Measurements from ENCODE around the gene UNC45A. TPM values are rescaled to one million over a fixed set of nuclear protein-coding genes. Genes with fewer than 3 reads are reported as not detected.

Gene UNC45A
- total and polyA plus RNA-seq, 2 of the 13 experiments (the other 11 are each of a cell fraction or from before 2014, with no cell fraction given), result 33.8 to 39.7 TPM

DNA sequence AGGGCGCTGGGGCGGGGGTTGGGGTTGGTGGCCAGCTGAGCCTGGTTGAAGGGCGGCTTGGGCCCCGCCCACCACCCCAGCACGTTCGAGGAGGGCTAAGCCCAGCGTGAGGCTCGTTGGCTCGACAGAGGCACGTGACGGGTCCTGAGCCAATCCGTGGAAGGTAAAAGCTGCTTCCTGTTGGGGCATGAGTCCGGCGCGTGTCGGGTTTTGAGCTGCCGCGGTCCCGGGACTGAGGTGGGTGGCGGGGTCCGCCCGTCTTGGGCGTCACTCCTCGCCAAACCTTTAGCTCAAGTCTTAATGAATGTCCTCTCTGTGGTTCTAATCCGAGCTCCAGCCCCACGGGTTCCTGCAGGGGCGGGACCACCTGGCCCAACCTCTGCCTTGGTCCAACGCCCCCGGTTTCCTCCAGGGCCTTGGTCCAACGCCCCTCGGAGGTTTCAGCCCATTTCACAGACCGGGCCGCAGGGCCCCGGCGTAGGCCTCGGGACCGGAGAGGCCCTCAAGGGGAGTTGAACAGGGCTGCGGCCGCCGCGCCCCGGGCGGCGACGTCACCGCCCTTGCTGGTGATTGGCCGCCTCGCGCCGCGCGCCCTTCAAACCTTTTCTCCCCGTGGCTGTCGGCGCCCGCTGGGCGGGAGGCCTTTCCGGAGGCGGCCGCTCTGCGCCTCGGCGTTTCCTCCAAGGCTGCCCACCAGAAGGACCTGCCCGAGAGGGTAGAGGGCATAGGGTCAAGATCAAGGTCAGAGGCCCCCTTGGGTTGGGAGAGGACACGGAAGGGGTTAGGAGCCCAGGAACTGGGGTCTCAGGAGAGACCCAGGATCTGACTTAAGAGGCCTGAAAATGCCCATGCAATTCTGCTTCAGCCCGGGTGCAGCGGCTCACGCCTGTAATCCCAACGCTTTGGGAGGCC is 19.9 kb downstream of the UNC45A start, which contains the start of gene RCCD1 (continued):
- TF ChIP-seq ZNF572 (CRISPR knock-in tag; IDR thresholded peaks at IDR 0.05) (no peak), GZF1 (CRISPR knock-in tag; IDR thresholded peaks at IDR 0.05) (no peak), KLF15 (CRISPR knock-in tag; IDR thresholded peaks at IDR 0.05; ENCODE audit: borderline replicate concordance) (no peak), SUZ12 (IDR thresholded peaks at IDR 0.05; ENCODE audit: low read depth, low read length) (no peak), ZNF552 (CRISPR knock-in tag; IDR thresholded peaks at IDR 0.05; ENCODE audit: borderline replicate concordance) (no peak; the same call in 1 of the 2 replicates), ZNF383 (CRISPR knock-in tag; IDR thresholded peaks at IDR 0.05; ENCODE audit: borderline replicate concordance) (no peak), ZNF546 (CRISPR knock-in tag; conservative IDR thresholded peaks at IDR 0.05) (peak; percentile 92), TOPORS (CRISPR knock-in tag; IDR thresholded peaks at IDR 0.05) (no peak), ZNF160 (CRISPR knock-in tag; IDR thresholded peaks at IDR 0.05) (0 out of 2 replicates have a peak, but pooled peaks have one; percentile 63), ZNF616 (CRISPR knock-in tag; IDR thresholded peaks at IDR 0.05; ENCODE audit: low read depth) (peak; percentile 11; the same call in 1 of the 2 replicates), ZNF605 (CRISPR knock-in tag; IDR thresholded peaks at IDR 0.05) (peak; percentile 89), RFX1 (IDR thresholded peaks at IDR 0.05) (no peak), CC2D1A (CRISPR knock-in tag; IDR thresholded peaks at IDR 0.05) (0 out of 2 replicates have a peak, but pooled peaks have one; percentile 48), ZFP90 (CRISPR knock-in tag; IDR thresholded peaks at IDR 0.05; ENCODE audit: borderline replicate concordance) (peak; percentile 87; the same call in 1 of the 2 replicates), RFXAP (CRISPR knock-in tag; IDR thresholded peaks at IDR 0.05; ENCODE audit: borderline replicate concordance) (peak; percentile 88; the same call in 1 of the 2 replicates), NAIF1 (CRISPR knock-in tag; IDR thresholded peaks at IDR 0.05; ENCODE audit: borderline replicate concordance) (peak; percentile 76; the same call in 1 of the 2 replicates)
- TF ChIP-seq, protein P1, sequence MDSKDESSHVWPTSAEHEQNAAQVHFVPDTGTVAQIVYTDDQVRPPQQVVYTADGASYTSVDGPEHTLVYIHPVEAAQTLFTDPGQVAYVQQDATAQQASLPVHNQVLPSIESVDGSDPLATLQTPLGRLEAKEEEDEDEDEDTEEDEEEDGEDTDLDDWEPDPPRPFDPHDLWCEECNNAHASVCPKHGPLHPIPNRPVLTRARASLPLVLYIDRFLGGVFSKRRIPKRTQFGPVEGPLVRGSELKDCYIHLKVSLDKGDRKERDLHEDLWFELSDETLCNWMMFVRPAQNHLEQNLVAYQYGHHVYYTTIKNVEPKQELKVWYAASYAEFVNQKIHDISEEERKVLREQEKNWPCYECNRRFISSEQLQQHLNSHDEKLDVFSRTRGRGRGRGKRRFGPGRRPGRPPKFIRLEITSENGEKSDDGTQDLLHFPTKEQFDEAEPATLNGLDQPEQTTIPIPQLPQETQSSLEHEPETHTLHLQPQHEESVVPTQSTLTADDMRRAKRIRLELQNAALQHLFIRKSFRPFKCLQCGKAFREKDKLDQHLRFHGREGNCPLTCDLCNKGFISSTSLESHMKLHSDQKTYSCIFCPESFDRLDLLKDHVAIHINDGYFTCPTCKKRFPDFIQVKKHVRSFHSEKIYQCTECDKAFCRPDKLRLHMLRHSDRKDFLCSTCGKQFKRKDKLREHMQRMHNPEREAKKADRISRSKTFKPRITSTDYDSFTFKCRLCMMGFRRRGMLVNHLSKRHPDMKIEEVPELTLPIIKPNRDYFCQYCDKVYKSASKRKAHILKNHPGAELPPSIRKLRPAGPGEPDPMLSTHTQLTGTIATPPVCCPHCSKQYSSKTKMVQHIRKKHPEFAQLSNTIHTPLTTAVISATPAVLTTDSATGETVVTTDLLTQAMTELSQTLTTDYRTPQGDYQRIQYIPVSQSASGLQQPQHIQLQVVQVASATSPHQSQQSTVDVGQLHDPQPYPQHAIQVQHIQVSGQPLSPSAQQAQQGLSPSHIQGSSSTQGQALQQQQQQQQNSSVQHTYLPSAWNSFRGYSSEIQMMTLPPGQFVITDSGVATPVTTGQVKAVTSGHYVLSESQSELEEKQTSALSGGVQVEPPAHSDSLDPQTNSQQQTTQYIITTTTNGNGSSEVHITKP (CRISPR knock-in tag; IDR thresholded peaks at IDR 0.05; ENCODE audit: low read depth), result peak; percentile 36; the same call in 1 of the 2 replicates
- TF ChIP-seq, protein P2, sequence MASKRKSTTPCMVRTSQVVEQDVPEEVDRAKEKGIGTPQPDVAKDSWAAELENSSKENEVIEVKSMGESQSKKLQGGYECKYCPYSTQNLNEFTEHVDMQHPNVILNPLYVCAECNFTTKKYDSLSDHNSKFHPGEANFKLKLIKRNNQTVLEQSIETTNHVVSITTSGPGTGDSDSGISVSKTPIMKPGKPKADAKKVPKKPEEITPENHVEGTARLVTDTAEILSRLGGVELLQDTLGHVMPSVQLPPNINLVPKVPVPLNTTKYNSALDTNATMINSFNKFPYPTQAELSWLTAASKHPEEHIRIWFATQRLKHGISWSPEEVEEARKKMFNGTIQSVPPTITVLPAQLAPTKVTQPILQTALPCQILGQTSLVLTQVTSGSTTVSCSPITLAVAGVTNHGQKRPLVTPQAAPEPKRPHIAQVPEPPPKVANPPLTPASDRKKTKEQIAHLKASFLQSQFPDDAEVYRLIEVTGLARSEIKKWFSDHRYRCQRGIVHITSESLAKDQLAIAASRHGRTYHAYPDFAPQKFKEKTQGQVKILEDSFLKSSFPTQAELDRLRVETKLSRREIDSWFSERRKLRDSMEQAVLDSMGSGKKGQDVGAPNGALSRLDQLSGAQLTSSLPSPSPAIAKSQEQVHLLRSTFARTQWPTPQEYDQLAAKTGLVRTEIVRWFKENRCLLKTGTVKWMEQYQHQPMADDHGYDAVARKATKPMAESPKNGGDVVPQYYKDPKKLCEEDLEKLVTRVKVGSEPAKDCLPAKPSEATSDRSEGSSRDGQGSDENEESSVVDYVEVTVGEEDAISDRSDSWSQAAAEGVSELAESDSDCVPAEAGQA (IDR thresholded peaks at IDR 0.05; ENCODE audit: low read depth), result no peak
- TF ChIP-seq, protein P2 (CRISPR knock-in tag; IDR thresholded peaks at IDR 0.05; ENCODE audit: borderline replicate concordance), result peak; percentile 64; the same call in 1 of the 2 replicates

Measured in HepG2 (cell line).